Peyer's patch (tissue), 4 donors: ENCODE data around the gene SMTNL2. TPM values are rescaled to one million over a fixed set of nuclear protein-coding genes. Genes with fewer than 3 reads are reported as not detected.

Source experiments
- DNase-seq, 3 donors: peaks; one replicate each; pipeline ENCODE4 v3.0.0-alpha.2; 2017 to 2019
- H3K27ac ChIP-seq, 4 donors: fragments of 200-600 bp; sonication (generic); one replicate each; pipeline ENCODE4 v1.5.1; 2016 to 2019
- H3K27me3 ChIP-seq, 2 donors: fragments of 200-600 bp; sonication (generic); one replicate each; pipeline ENCODE4 v1.5.1; 2019
- H3K36me3 ChIP-seq, 3 donors: fragments of 200-600 bp; sonication (generic); one replicate each; pipeline ENCODE4 v1.5.1; 2016 to 2019
- H3K4me1 ChIP-seq, 4 donors: fragments of 200-600 bp; sonication (generic); one replicate each; pipeline ENCODE4 v1.5.1; 2016 to 2019
- H3K4me3 ChIP-seq, 4 donors: fragments of 200-600 bp; sonication (generic); 1 replicate in 3 of 4; 2 replicates in 1 of 4; pipeline ENCODE4 v1.5.1; 2016 to 2019; ENCODE audit warnings: mild to moderate bottlenecking in 1 of 4
- H3K9me3 ChIP-seq, 4 donors: fragments of 200-600 bp; sonication (generic); one replicate each; pipeline ENCODE4 v1.5.1; 2016 to 2019; ENCODE audit warnings: mild to moderate bottlenecking in 1 of 4
- CTCF ChIP-seq, 6 experiments: fragments of 450-650 bp in 4 of 6; fragments of 200-600 bp in 2 of 6; sonication (generic) in 1 of 6; IDR thresholded peaks; one replicate each; pipeline ENCODE4 v1.5.1; 2017 to 2019; ENCODE audit warnings: antibody characterized with exemption in 6 of 6, mild to moderate bottlenecking in 3 of 6, moderate library complexity in 1 of 6
- POLR2A ChIP-seq, 2 donors: fragments of 450-650 bp; IDR thresholded peaks; one replicate each; pipeline ENCODE4 v1.5.1; 2017; ENCODE audit warnings: antibody characterized with exemption in 2 of 2, mild to moderate bottlenecking in 2 of 2, moderate library complexity in 2 of 2
- total RNA-seq, 4 donors: library from RNA; depleted of rRNA; stranded (reverse); fragments of >200 nt; gene quantifications; one replicate each; pipeline ENCODE4 v1.1.0, GENCODE V29; 2016

Gene SMTNL2
- total RNA-seq, 4 donors from 2014 or later = 1.2 TPM; not detected in 3

DNA sequence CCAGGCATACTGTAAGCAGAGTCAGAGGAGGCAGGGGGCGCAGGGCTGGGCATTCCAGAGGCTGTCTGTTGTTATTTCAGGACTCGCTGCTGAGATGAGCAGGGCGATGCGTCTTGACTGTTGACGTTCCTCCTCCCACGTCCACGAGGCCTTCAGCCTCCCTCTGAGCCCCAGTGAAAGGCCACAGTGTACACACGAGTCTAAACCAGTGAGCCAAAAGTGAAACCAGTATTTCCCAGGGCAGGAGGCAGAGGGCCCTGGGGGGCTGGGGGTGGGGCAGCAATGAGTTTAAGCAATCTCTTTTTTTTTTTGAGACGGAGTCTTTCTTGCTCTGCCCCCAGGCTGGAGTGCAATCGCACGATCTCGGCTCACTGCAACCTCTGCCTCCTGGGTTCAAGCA lies 21.5 kb downstream of the SMTNL2 start:
- TF ChIP-seq POLR2A (IDR thresholded peaks at IDR 0.05) (no peak), CTCF (IDR thresholded peaks at IDR 0.05) (no peak)
- no peaks in the 10 kb centered on the region for H3K9me3 ChIP-seq
- no peak overlapping the region for H3K4me3 ChIP-seq
- H3K4me1 ChIP-seq = peaks cover 0 to 12% (median 0%) of the 10 kb centered on the region in 4 donors
- peak in 1 of 3 donors; percentile 59 for DNase-seq
- no peaks in the 10 kb centered on the region for H3K27me3 ChIP-seq
- peak overlapping the region in 3 of 4 donors; percentile 7 to 50 (median 25) for H3K27ac ChIP-seq
- no peaks in the 10 kb centered on the region for H3K36me3 ChIP-seq

GRCh38 chr17:4607261-4607741 lies 23.0 kb downstream of the SMTNL2 start:
- no peak for TF ChIP-seq POLR2A (IDR thresholded peaks at IDR 0.05)
- no peak for TF ChIP-seq CTCF (IDR thresholded peaks at IDR 0.05)
- H3K27ac ChIP-seq = peak overlapping the region; percentile 4 to 59 (median 24)
- H3K9me3 ChIP-seq = no peaks in the 10 kb centered on the region
- H3K4me3 ChIP-seq = no peak overlapping the region
- H3K4me1 ChIP-seq = peaks cover 0 to 12% (median 0%) of the 10 kb centered on the region in 4 donors
- no peaks in the 10 kb centered on the region for H3K36me3 ChIP-seq
- DNase-seq = no peak
- no peaks in the 10 kb centered on the region for H3K27me3 ChIP-seq

DNA sequence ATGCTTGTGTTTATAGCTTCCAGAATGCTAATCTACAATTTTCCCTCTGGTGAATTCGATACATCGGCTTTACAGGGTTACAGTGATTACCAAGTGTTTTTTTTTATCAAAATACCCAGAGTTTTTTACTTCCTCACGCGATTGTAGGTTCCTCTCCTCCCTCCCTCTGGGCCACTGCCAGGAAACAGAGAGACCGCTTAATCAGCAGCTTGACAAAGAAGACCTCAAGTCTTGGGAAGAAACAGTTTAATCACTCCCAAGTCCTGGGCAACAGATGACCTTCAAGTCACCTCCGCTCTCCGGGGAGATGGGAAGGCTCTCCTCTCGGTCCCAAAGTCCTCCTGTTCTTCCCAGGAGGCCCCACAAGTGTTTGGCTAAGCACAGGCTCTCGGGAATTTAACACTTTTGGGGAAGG lies 23.5 kb downstream of the SMTNL2 start:
- peak overlapping the region; percentile 4 to 59 (median 24) for H3K27ac ChIP-seq
- peak in 1 of 3 donors; percentile 74 for DNase-seq

DNA sequence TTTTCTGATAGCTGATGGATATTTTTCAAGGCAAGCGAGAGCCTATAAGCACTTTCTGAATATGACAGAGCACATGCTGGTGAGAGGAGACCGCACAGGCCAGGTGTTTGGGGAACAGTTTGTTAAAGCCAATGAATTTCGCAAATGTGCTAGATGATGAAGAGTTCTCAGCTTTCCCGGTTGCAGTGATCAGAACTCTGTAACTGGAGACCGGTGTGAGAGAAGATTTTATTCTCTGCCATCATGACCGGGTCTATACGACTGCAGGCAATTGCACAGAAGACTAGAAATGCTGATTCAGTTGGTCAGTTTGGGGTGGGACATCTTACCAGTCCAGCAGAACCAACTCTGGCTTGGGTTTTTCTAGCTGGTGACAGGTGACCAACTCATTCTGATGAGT lies 25.4 kb downstream of the SMTNL2 start:
- H3K36me3 ChIP-seq = no peaks in the 10 kb centered on the region
- H3K4me3 ChIP-seq = no peak overlapping the region
- peaks cover 0 to 12% (median 0%) of the 10 kb centered on the region in 4 donors for H3K4me1 ChIP-seq
- H3K27ac ChIP-seq = no peak overlapping the region
- TF ChIP-seq POLR2A (IDR thresholded peaks at IDR 0.05) (no peak), CTCF (IDR thresholded peaks at IDR 0.05) (no peak)
- no peak for DNase-seq
- no peaks in the 10 kb centered on the region for H3K9me3 ChIP-seq
- H3K27me3 ChIP-seq = no peaks in the 10 kb centered on the region

More for the DNA sequence above, 23.5 kb downstream of the SMTNL2 start:
- TF ChIP-seq CTCF (IDR thresholded peaks at IDR 0.05) (no peak), POLR2A (IDR thresholded peaks at IDR 0.05) (no peak)
- H3K4me1 ChIP-seq = peaks cover 0 to 12% (median 0%) of the 10 kb centered on the region in 4 donors
- H3K27me3 ChIP-seq = no peaks in the 10 kb centered on the region
- H3K9me3 ChIP-seq = no peaks in the 10 kb centered on the region
- H3K36me3 ChIP-seq = no peaks in the 10 kb centered on the region
- H3K4me3 ChIP-seq = no peak overlapping the region

- Histone ChIP-seq H3K27me3 (no peaks in the 10 kb centered on the region), H3K4me3 (no peak overlapping the region), H3K4me1 (peaks cover 0 to 12% (median 0%) of the 10 kb centered on the region in 4 donors), H3K36me3 (no peaks in the 10 kb centered on the region), H3K27ac (no peak overlapping the region), H3K9me3 (no peaks in the 10 kb centered on the region)
- no peak for TF ChIP-seq POLR2A (IDR thresholded peaks at IDR 0.05)
- no peak for TF ChIP-seq CTCF (IDR thresholded peaks at IDR 0.05)
- DNase-seq = no peak
These were observed 25.8 kb downstream of the SMTNL2 start for GRCh38 chr17:4610162-4610561.

DNA sequence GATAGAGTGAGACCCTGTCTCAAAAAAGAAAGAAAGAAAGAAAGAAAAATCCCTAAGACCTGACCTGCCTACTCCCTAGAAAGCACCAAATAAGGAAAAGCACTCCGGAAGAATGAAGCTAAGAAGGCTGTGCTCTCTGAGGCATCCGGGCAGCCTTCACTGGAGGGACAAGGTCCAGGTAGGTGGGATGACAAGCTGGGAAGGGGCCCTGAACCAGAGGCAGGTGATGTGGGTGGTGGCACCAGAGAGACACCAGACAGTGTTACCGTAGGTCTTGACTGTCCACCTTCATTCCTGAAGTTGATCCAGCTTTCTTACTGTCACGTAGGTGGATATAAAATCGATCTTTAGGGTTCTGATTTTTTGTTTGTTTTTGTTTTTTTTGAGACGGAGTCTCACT lies 26.3 kb downstream of the SMTNL2 start:
- Histone ChIP-seq H3K4me3 (no peak overlapping the region), H3K9me3 (no peaks in the 10 kb centered on the region), H3K27ac (no peak overlapping the region), H3K4me1 (peaks cover 0 to 12% (median 0%) of the 10 kb centered on the region in 4 donors), H3K36me3 (no peaks in the 10 kb centered on the region), H3K27me3 (no peaks in the 10 kb centered on the region)
- DNase-seq = no peak
- no peak for TF ChIP-seq CTCF (IDR thresholded peaks at IDR 0.05)
- no peak for TF ChIP-seq POLR2A (IDR thresholded peaks at IDR 0.05)
